OCI-LY7 (cell line): ENCODE measurements around the gene C21orf91. TPM values are rescaled to one million over a fixed set of nuclear protein-coding genes. Genes with fewer than 3 reads are reported as not detected.

Source experiments
- BruUV-seq: library from RNA; stranded (reverse); fragments of 400-500 nt; replicated peaks from 2 replicates; lab custom pipeline; 2021; lab: Mats Ljungman, UMichigan
- CTCF ChIA-PET: fragments of 300-600 bp; sonication (Branson Sonifier 250); formaldehyde crosslinking; loops from one replicate; lab custom pipeline; 2022; ENCODE audit warnings: antibody characterized with exemption; ENCODE audit not compliant: unreplicated experiment; lab: Charles Lee
- POLR2A ChIA-PET: fragments of 300-600 bp; sonication (Branson Sonifier 250); formaldehyde crosslinking; loops from one replicate; lab custom pipeline; 2022; ENCODE audit warnings: antibody characterized with exemption; lab: Charles Lee
- DNase-seq: peaks from one replicate; pipeline ENCODE4 v3.0.0-alpha.2; 2015; ENCODE audit warnings: low spot score
- H2AFZ ChIP-seq: fragments of 200-600 bp; sonication (generic), shearing (Covaris generic); 2 replicates; pipeline ENCODE4 v1.6.1; 2014; ENCODE audit warnings: mild to moderate bottlenecking, antibody characterized with exemption, low read length, moderate library complexity
- H3K27ac ChIP-seq: fragments of 200-600 bp; sonication (generic); 2 replicates; pipeline ENCODE4 v1.5.1; 2014; ENCODE audit warnings: mixed run types, low read depth, mild to moderate bottlenecking, moderate library complexity, low read length, inconsistent platforms; ENCODE audit not compliant: poor library complexity, severe bottlenecking
- H3K36me3 ChIP-seq: fragments of 200-600 bp; sonication (generic); 2 replicates; pipeline ENCODE4 v1.6.1; 2014; ENCODE audit warnings: mild to moderate bottlenecking, antibody characterized with exemption, low read length, moderate library complexity, mixed read lengths; ENCODE audit not compliant: insufficient read depth
- H3K4me1 ChIP-seq: fragments of 200-600 bp; sonication (generic); 2 replicates; pipeline ENCODE4 v1.5.1; 2014; ENCODE audit warnings: mild to moderate bottlenecking, low read length; ENCODE audit not compliant: insufficient read depth, poor library complexity, severe bottlenecking
- H3K4me2 ChIP-seq: fragments of 200-600 bp; sonication (generic); 2 replicates; pipeline ENCODE4 v1.6.1; 2014; ENCODE audit warnings: mild to moderate bottlenecking, low read length
- H3K4me3 ChIP-seq: fragments of 200-600 bp; sonication (generic); 2 replicates; pipeline ENCODE4 v1.5.1; 2014; ENCODE audit warnings: mild to moderate bottlenecking, low read depth, low read length; ENCODE audit not compliant: poor library complexity, severe bottlenecking
- H3K79me2 ChIP-seq: fragments of 200-600 bp; sonication (generic); 2 replicates; pipeline ENCODE4 v1.6.1; 2016; ENCODE audit warnings: low read depth, mild to moderate bottlenecking, low read length, moderate library complexity, mixed read lengths; ENCODE audit not compliant: insufficient read depth
- H3K9me2 ChIP-seq: fragments of 200-600 bp; sonication (generic); 2 replicates; pipeline ENCODE4 v1.6.1; 2016; ENCODE audit warnings: mild to moderate bottlenecking, low read length, mixed read lengths; ENCODE audit not compliant: insufficient read depth
- H3K9me3 ChIP-seq: fragments of 200-600 bp; sonication (generic); 2 replicates; pipeline ENCODE4 v1.6.1; 2014; ENCODE audit warnings: mild to moderate bottlenecking, mixed run types, low read length, mixed read lengths
- H4K20me1 ChIP-seq: fragments of 200-600 bp; sonication (generic); 2 replicates; pipeline ENCODE4 v1.6.1; 2014; ENCODE audit warnings: mild to moderate bottlenecking, antibody characterized with exemption, low read length, moderate library complexity, mixed read lengths; ENCODE audit not compliant: insufficient read depth
- CTCF ChIP-seq: fragments of 200-600 bp; sonication (generic); conservative IDR thresholded peaks from 2 replicates; pipeline ENCODE4 v1.5.1; 2014; ENCODE audit warnings: mild to moderate bottlenecking, antibody characterized with exemption, low read length, moderate library complexity, mixed read lengths
- EZH2phosphoT487 ChIP-seq: fragments of 200-600 bp; sonication (generic); IDR thresholded peaks from 2 replicates; pipeline ENCODE4 v1.6.1; 2018; ENCODE audit warnings: low read depth, borderline replicate concordance, mild to moderate bottlenecking, mixed run types, antibody characterized with exemption, low read length, moderate library complexity, mixed read lengths
- intact Hi-C: fragments of 100-400 bp; cut with micrococcal nuclease; formaldehyde crosslinking; loops from one replicate; pipeline ENCODE4 v1.10.0; 2022; ENCODE audit not compliant: unreplicated experiment
- total RNA-seq, 2 experiments: library from RNA; depleted of rRNA in 1 of 2; stranded (reverse); fragments of >200 nt in 1 of 2; shearing (Covaris generic) in 1 of 2; gene quantifications; 2 replicates each; pipeline ENCODE4 v1.2.3, GENCODE V29; 2014 to 2022

Gene C21orf91
- total RNA-seq, 2 experiments from 2014 or later = 15.8 to 32.8 TPM

- Histone ChIP-seq H3K9me2 (no peaks in the 10 kb centered on the region), H3K4me3 (no peak overlapping the region), H3K9me3 (no peaks in the 10 kb centered on the region), H3K4me2 (no peak overlapping the region), H4K20me1 (no peaks in the 10 kb centered on the region), H3K27ac (no peak overlapping the region), H3K4me1 (no peaks in the 10 kb centered on the region), H3K36me3 (no peaks in the 10 kb centered on the region), H3K79me2 (no peaks in the 10 kb centered on the region), H2AFZ (no peak overlapping the region)
- BruUV-seq = no TSS peak
- ChIA-PET POLR2A (interaction anchor here (0.6 to 1.0 kb wide), 2 partner anchors 72 to 113 kb away, joined by 3 read pairs; no protein-coding TSS in a partner anchor), CTCF (no interaction called here)
- intact Hi-C loops = no loop called here
- DNase-seq = no peak
- TF ChIP-seq CTCF = no peak
- no peak for TF ChIP-seq EZH2phosphoT487
Measured at GRCh38 chr21:17769447-17769845, 49.7 kb downstream of the C21orf91 start.

GRCh38 chr21:17768840-17769446 is 50.2 kb downstream of the C21orf91 start:
- no peaks in the 10 kb centered on the region for H3K9me3 ChIP-seq

More at GRCh38 chr21:17768840-17769446, 50.2 kb downstream of the C21orf91 start:
- Histone ChIP-seq H3K4me2 (no peak overlapping the region), H3K9me2 (no peaks in the 10 kb centered on the region), H3K27ac (no peak overlapping the region), H3K79me2 (no peaks in the 10 kb centered on the region), H3K4me1 (no peaks in the 10 kb centered on the region), H3K4me3 (no peak overlapping the region), H4K20me1 (no peaks in the 10 kb centered on the region), H2AFZ (no peak overlapping the region), H3K36me3 (no peaks in the 10 kb centered on the region)
- TF ChIP-seq EZH2phosphoT487 (no peak), CTCF (no peak)
- POLR2A ChIA-PET = interaction anchor here (0.6 to 1.0 kb wide), 2 partner anchors 71 to 112 kb away, joined by 3 read pairs; no protein-coding TSS in a partner anchor
- no peak for DNase-seq
- intact Hi-C loops = no loop called here
- CTCF ChIA-PET = no interaction called here
- BruUV-seq = no TSS peak
